ENCODE measurements around the gene DEFB113. TPM values are rescaled to one million over a fixed set of nuclear protein-coding genes. Genes with fewer than 3 reads are reported as not detected.

DEFB113 gene
- polyA plus RNA-seq, 1 of the 3 experiments (the other 2 are of a cell fraction): not detected

DNA sequence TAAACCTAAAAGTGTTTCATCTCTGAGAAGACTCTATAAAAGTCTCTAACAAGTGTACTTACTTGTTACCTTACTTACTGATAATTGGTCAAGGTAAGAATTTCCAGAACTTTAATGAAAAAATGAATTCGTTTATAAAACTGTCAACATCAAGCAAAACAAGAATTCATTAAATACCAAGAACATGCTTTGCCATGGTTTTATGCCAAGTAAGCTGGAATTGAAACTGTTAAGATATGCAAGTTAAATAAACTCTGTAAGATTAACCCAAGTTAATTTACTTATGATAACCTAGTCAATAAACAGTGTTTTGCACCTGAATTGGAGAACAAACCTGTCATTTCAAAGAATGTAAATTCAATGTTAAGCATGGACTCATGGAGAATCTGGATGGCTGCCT, 17.1 kb upstream of the DEFB113 start:
- H3K4me2 ChIP-seq: no peak overlapping the region
- H2AFZ ChIP-seq (ENCODE audit: low read depth): no peak overlapping the region
- no peaks in the 10 kb centered on the region for H3K79me2 ChIP-seq (ENCODE audit: insufficient read depth)
- no peak overlapping the region for H3K4me3 ChIP-seq (ENCODE audit: low read depth in 2 of 2, low read length in 1 of 2)
- ChIA-PET POLR2A (no interaction called here), CTCF (no interaction called here)
- H3K27ac ChIP-seq (ENCODE audit: low read depth in 2 of 2, low read length in 1 of 2): no peak overlapping the region
- TF ChIP-seq TCF12 (IDR thresholded peaks at IDR 0.05) (no peak), GATA2 (CRISPR knock-in tag; IDR thresholded peaks at IDR 0.05) (no peak), SIN3A (IDR thresholded peaks at IDR 0.05; ENCODE audit: borderline replicate concordance, low read depth, low read length) (no peak)
- TF ChIP-seq, protein P1, sequence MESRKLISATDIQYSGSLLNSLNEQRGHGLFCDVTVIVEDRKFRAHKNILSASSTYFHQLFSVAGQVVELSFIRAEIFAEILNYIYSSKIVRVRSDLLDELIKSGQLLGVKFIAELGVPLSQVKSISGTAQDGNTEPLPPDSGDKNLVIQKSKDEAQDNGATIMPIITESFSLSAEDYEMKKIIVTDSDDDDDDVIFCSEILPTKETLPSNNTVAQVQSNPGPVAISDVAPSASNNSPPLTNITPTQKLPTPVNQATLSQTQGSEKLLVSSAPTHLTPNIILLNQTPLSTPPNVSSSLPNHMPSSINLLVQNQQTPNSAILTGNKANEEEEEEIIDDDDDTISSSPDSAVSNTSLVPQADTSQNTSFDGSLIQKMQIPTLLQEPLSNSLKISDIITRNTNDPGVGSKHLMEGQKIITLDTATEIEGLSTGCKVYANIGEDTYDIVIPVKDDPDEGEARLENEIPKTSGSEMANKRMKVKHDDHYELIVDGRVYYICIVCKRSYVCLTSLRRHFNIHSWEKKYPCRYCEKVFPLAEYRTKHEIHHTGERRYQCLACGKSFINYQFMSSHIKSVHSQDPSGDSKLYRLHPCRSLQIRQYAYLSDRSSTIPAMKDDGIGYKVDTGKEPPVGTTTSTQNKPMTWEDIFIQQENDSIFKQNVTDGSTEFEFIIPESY (IDR thresholded peaks at IDR 0.05; ENCODE audit: borderline replicate concordance, low read depth): no peak
- H3K9me3 ChIP-seq: no peaks in the 10 kb centered on the region
- H3K27me3 ChIP-seq (ENCODE audit: insufficient read depth): no peaks in the 10 kb centered on the region
- 0% methylated on average over 1 of the region's 1 CpG for WGBS (ENCODE audit: low lambda C conversion rate)
- DNase-seq: no peak
- H3K9ac ChIP-seq: no peak overlapping the region
- no peaks in the 10 kb centered on the region for H3K9me2 ChIP-seq
- H3F3A ChIP-seq (replicated peaks; ENCODE audit: insufficient read depth): no peaks in the 10 kb centered on the region
- no peaks in the 10 kb centered on the region for H3K36me3 ChIP-seq (replicated peaks in 1 of 2; ENCODE audit: control insufficient read depth in 1 of 2, insufficient read depth in 2 of 2, low read length in 1 of 2)
- H4K20me1 ChIP-seq (ENCODE audit: insufficient read depth): no peaks in the 10 kb centered on the region
- no peaks in the 10 kb centered on the region for H3K4me1 ChIP-seq (ENCODE audit: control insufficient read depth in 1 of 2, insufficient read depth in 2 of 2, low read depth in 1 of 2, low read length in 1 of 2)

DNA sequence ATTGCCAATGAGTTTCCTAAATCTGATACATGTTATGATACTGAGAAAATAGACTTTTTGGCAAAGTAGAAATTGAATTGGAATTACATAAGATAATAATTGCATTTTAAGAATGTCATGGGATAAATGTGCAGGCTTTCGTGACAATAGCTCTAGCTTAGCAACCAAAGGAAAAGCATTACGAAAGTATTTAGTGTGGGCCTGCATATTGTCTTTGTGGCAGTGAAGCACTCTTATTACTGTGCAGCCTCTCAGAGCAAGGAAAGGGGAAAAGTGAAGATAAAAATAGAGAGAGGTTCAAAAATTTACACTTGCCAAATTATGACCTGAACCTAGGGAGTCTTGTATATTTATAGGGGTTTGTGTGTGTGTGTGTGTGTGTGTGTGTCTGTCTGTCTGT, 12.6 kb upstream of the DEFB113 start:
- Histone ChIP-seq H4K20me1 (ENCODE audit: insufficient read depth) (no peaks in the 10 kb centered on the region), H3K4me1 (ENCODE audit: control insufficient read depth in 1 of 2, insufficient read depth in 2 of 2, low read depth in 1 of 2, low read length in 1 of 2) (no peaks in the 10 kb centered on the region), H3K4me3 (ENCODE audit: low read depth in 2 of 2, low read length in 1 of 2) (no peak overlapping the region), H3K36me3 (replicated peaks in 1 of 2; ENCODE audit: control insufficient read depth in 1 of 2, insufficient read depth in 2 of 2, low read length in 1 of 2) (no peaks in the 10 kb centered on the region), H3K4me2 (no peak overlapping the region), H3F3A (replicated peaks; ENCODE audit: insufficient read depth) (no peaks in the 10 kb centered on the region), H3K9ac (no peak overlapping the region), H2AFZ (ENCODE audit: low read depth) (no peak overlapping the region), H3K9me3 (no peaks in the 10 kb centered on the region), H3K9me2 (no peaks in the 10 kb centered on the region), H3K27me3 (ENCODE audit: insufficient read depth) (no peaks in the 10 kb centered on the region), H3K79me2 (ENCODE audit: insufficient read depth) (no peaks in the 10 kb centered on the region), H3K27ac (ENCODE audit: low read depth in 2 of 2, low read length in 1 of 2) (no peak overlapping the region)
- no peak for TF ChIP-seq EP300 (IDR thresholded peaks at IDR 0.05; ENCODE audit: borderline replicate concordance in 1 of 2, low read depth in 1 of 2, low read length in 1 of 2)
- no peak for TF ChIP-seq SMC3 (IDR thresholded peaks at IDR 0.05; ENCODE audit: low read depth, low read length)
- TF ChIP-seq, protein P2, sequence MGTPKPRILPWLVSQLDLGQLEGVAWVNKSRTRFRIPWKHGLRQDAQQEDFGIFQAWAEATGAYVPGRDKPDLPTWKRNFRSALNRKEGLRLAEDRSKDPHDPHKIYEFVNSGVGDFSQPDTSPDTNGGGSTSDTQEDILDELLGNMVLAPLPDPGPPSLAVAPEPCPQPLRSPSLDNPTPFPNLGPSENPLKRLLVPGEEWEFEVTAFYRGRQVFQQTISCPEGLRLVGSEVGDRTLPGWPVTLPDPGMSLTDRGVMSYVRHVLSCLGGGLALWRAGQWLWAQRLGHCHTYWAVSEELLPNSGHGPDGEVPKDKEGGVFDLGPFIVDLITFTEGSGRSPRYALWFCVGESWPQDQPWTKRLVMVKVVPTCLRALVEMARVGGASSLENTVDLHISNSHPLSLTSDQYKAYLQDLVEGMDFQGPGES (IDR thresholded peaks at IDR 0.05; ENCODE audit: low read depth, low read length): no peak
- no peak for TF ChIP-seq NFIC (IDR thresholded peaks at IDR 0.05; ENCODE audit: borderline replicate concordance)
- TF ChIP-seq TAF1 (IDR thresholded peaks at IDR 0.05; ENCODE audit: borderline replicate concordance, low read depth, low read length): no peak
- no peak for TF ChIP-seq JUND (IDR thresholded peaks at IDR 0.05)
- TF ChIP-seq EZH2phosphoT487 (IDR thresholded peaks at IDR 0.05; ENCODE audit: borderline replicate concordance, low read depth): no peak
- no peak for TF ChIP-seq CHD2 (IDR thresholded peaks at IDR 0.05; ENCODE audit: low read length, partially characterized antibody)
- TF ChIP-seq, protein P3, sequence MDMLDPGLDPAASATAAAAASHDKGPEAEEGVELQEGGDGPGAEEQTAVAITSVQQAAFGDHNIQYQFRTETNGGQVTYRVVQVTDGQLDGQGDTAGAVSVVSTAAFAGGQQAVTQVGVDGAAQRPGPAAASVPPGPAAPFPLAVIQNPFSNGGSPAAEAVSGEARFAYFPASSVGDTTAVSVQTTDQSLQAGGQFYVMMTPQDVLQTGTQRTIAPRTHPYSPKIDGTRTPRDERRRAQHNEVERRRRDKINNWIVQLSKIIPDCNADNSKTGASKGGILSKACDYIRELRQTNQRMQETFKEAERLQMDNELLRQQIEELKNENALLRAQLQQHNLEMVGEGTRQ (IDR thresholded peaks at IDR 0.05; ENCODE audit: borderline replicate concordance, low read depth, low read length): no peak
- no peak for TF ChIP-seq TEAD4 (IDR thresholded peaks at IDR 0.05; ENCODE audit: borderline replicate concordance, insufficient read depth)
- TF ChIP-seq RAD21 (IDR thresholded peaks at IDR 0.05; ENCODE audit: low read length): no peak
- CTCF ChIA-PET: interaction anchor here (0.7 kb wide), 1 partner anchor 12 kb away, joined by 3 read pairs; no protein-coding TSS in a partner anchor
- POLR2A ChIA-PET: no interaction called here
- WGBS (ENCODE audit: low lambda C conversion rate): 39% methylated on average over 2 of the region's 2 CpGs
- DNase-seq: no peak
